Parathyroid adenoma (tissue), 2 donors: Measurements from ENCODE around the gene RASL12.

Experiments
- H2AFZ ChIP-seq: fragments of 300-600 bp; sonication (generic); one replicate; pipeline ENCODE4 v1.7.0; 2017; ENCODE audit warnings: antibody characterized with exemption, mild to moderate bottlenecking
- H3K27ac ChIP-seq: fragments of 300-600 bp; sonication (generic); one replicate; pipeline ENCODE4 v1.7.0; 2017
- H3K27me3 ChIP-seq: fragments of 300-600 bp; sonication (generic); one replicate; pipeline ENCODE4 v1.7.0; 2017; ENCODE audit warnings: low read length; ENCODE audit not compliant: control insufficient read depth, insufficient read depth
- H3K36me3 ChIP-seq: fragments of 300-600 bp; sonication (generic); one replicate; pipeline ENCODE4 v1.7.0; 2017; ENCODE audit warnings: low read length; ENCODE audit not compliant: control insufficient read depth, insufficient read depth
- H3K4me1 ChIP-seq: fragments of 300-600 bp; sonication (generic); one replicate; pipeline ENCODE4 v1.7.0; 2017; ENCODE audit warnings: control low read depth
- H3K4me2 ChIP-seq: fragments of 300-600 bp; sonication (generic); one replicate; pipeline ENCODE4 v1.7.0; 2017; ENCODE audit warnings: low read length
- H3K4me3 ChIP-seq: fragments of 300-600 bp; sonication (generic); one replicate; pipeline ENCODE4 v1.7.0; 2017; ENCODE audit warnings: low read depth, low read length
- H3K79me2 ChIP-seq: fragments of 300-600 bp; sonication (generic); one replicate; pipeline ENCODE4 v1.7.0; 2017; ENCODE audit warnings: control low read depth
- H3K9ac ChIP-seq: fragments of 300-600 bp; sonication (generic); one replicate; pipeline ENCODE4 v1.7.0; 2017; ENCODE audit warnings: mild to moderate bottlenecking
- H3K9me3 ChIP-seq: fragments of 300-600 bp; sonication (generic); one replicate; pipeline ENCODE4 v1.7.0; 2017; ENCODE audit warnings: low read length; ENCODE audit not compliant: control insufficient read depth
- TF ChIP-seq, protein P1 (sequence below): fragments of 300-600 bp; sonication (generic); IDR thresholded peaks from one replicate; pipeline ENCODE4 v1.7.0; 2017; ENCODE audit warnings: antibody characterized with exemption, mild to moderate bottlenecking
- donor health status: primary hyperparathyroidism.

Gene RASL12

DNA sequence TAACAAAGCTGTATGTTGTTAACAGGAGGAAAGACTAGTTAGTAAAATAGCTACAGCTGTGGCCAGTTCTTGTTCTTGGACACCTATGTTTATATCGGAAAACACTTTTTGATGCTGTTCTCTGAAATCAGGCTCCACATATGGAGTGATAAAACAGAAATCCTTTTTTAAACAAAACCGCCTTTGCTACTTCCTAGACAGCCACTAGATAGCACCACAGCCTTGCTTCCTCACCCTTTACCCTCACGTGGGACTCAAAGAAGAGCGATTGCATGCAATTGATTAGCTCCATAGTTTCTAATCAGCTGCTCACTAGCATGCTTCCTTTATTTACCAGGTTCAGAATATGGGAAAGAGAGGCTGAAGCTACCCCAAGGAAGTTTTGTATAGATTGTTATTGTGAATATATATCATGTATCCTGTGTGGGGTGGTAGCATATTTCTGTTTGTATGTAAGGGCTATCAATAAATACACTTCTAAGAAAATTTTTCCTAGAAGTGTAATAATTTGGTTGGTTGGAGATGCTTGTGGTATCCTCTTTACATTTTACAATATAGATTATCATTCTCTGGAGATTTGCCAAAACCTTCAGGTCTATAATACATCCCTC is 34.0 kb downstream of the RASL12 start:
- Histone ChIP-seq H3K4me2 (no peak overlapping the region), H3K27ac (no peak overlapping the region), H2AFZ (no peak overlapping the region), H3K36me3 (no peaks in the 10 kb centered on the region), H3K9ac (no peak overlapping the region), H3K27me3 (no peaks in the 10 kb centered on the region), H3K4me3 (no peak overlapping the region), H3K4me1 (no peaks in the 10 kb centered on the region), H3K79me2 (no peaks in the 10 kb centered on the region), H3K9me3 (no peaks in the 10 kb centered on the region)
- TF ChIP-seq, protein P1, sequence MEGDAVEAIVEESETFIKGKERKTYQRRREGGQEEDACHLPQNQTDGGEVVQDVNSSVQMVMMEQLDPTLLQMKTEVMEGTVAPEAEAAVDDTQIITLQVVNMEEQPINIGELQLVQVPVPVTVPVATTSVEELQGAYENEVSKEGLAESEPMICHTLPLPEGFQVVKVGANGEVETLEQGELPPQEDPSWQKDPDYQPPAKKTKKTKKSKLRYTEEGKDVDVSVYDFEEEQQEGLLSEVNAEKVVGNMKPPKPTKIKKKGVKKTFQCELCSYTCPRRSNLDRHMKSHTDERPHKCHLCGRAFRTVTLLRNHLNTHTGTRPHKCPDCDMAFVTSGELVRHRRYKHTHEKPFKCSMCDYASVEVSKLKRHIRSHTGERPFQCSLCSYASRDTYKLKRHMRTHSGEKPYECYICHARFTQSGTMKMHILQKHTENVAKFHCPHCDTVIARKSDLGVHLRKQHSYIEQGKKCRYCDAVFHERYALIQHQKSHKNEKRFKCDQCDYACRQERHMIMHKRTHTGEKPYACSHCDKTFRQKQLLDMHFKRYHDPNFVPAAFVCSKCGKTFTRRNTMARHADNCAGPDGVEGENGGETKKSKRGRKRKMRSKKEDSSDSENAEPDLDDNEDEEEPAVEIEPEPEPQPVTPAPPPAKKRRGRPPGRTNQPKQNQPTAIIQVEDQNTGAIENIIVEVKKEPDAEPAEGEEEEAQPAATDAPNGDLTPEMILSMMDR, result no peak

DNA sequence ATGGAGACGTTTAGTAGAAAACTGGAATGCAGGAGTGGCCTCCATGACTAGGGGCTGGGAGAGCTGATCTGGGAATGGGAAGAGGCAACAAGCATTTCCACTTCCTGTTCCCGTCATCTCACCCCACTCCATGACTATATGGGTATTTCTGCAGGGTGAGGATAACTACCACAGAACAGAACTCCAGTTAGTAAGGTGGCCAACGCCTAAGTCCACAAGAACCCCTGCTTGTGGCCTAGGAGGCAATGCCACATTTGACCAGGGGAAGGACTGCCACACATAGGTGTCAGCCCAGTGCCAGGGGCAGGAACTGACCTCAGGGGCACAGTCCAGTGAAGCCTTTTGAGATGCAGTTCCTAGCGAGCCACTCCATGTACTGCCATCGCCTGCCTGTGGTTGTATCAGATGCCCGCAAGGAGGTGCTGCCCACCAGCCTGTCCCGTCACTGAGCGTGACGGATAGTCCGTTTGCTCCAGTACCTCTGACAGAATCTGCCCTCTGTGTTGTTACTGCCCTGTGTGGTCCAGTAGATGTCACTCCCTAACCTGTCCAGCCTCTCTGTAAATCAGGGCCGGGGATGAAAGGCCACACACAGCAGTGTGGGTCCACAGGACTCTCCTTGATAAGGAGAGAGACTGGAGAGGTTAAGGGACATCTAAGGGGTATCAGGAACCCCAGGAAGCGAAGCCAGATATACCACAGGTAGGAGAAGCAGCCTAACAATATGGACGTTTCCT is 34.8 kb downstream of the RASL12 start:
- Histone ChIP-seq H3K4me1 (no peaks in the 10 kb centered on the region), H2AFZ (peak overlapping the region; percentile 53), H3K27me3 (no peaks in the 10 kb centered on the region), H3K27ac (no peak overlapping the region), H3K79me2 (no peaks in the 10 kb centered on the region), H3K9ac (no peak overlapping the region), H3K4me2 (no peak overlapping the region), H3K36me3 (no peaks in the 10 kb centered on the region), H3K9me3 (no peaks in the 10 kb centered on the region), H3K4me3 (no peak overlapping the region)
- TF ChIP-seq, protein P1, result peak; percentile 42

DNA sequence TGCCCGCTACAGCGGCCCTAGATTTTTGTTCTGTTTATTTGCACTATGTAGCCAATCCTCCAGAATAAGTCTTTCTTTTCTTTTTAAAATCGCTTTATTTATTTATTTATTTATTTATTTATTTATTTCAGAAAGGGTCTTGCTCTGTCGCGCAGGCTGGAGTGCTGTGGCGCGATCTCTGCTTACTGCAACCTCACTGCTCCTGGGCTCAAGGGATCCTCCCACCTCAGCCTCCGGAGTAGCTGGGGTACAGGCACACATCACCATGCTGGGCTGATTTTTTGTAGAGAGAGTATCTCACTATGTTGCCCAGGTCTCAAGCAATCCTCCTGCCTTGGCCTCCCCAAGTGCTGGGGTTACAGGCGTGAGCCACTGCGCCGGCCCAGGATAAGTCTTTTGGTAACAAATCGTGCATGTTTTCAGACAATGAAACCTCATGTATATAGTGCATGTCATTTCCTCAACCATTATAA is 38.0 kb downstream of the RASL12 start:
- Histone ChIP-seq H3K36me3 (no peaks in the 10 kb centered on the region), H3K4me2 (no peak overlapping the region), H3K4me1 (no peaks in the 10 kb centered on the region), H3K27me3 (no peaks in the 10 kb centered on the region), H2AFZ (peak overlapping the region; percentile 93), H3K79me2 (no peaks in the 10 kb centered on the region), H3K27ac (no peak overlapping the region), H3K4me3 (no peak overlapping the region), H3K9ac (no peak overlapping the region), H3K9me3 (no peaks in the 10 kb centered on the region)
- TF ChIP-seq, protein P1, result no peak

DNA sequence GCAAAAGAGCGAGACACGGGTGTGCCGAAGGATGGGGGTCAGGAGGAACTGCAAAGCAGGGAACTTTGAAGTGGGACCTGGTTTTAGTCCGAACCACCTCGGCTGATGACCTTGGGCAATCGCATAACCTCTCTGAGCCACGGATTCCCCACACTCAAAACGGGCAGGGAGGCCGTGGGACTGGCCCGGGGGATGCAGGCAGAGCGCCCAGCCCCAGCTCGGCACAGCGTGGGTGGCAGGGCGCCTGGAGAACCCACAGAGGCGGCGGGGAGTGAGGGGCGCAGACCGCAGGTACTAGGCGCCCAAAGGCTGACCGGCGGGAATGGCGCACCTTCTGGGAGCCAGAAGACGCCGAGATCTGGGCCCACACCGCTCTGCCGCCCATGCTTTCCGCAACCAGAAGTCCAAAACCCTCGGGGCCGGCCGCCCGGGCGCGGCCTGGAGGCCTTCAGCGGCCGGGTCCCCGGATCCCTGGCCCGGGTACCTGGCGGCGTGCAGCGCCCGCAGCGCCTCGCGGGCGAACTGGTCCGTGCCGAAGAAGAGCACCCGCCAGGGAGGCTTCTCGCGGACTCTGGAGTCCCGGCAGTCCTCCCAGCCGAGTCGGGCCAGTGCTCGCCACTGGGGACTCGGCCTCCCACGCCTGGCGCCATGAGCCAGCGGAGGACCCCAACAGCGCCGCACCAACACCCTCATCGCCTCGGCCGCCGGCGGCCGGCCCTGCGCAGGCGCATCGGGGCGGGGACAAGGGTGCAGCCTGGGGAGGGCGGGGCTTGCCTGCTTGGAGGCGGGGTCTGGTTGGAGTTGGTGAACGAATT is 38.7 kb downstream of the RASL12 start, which contains the start of gene MTFMT:
MTFMT (minus strand) TSS at position 719 of the 815 bp plus-strand sequence; CDS start at position 693, 26 bp downstream.
- Histone ChIP-seq H3K9me3 (no peaks in the 10 kb centered on the region), H3K27ac (peak within 1 kb of the TSS; percentile 44), H3K36me3 (no peaks in the 10 kb centered on the region), H3K79me2 (no peaks in the 10 kb centered on the region), H3K4me3 (peak within 1 kb of the TSS; percentile 87), H2AFZ (peak within 1 kb of the TSS; percentile 93), H3K27me3 (no peaks in the 10 kb centered on the region), H3K4me1 (no peaks in the 10 kb centered on the region), H3K9ac (peak within 1 kb of the TSS; percentile 61), H3K4me2 (peak within 1 kb of the TSS; percentile 92)
- TF ChIP-seq, protein P1, result no peak
